OCI-LY1 (cell line): ENCODE measurements around the gene LYPD1.

Source experiments
- H2AFZ ChIP-seq: fragments of 200-600 bp; sonication (generic), shearing (Covaris generic); 2 replicates; pipeline ENCODE4 v1.6.0; 2014; ENCODE audit warnings: antibody characterized with exemption, mild to moderate bottlenecking, low read length
- H3F3A ChIP-seq: fragments of 200-600 bp; sonication (generic), shearing (Covaris generic); 2 replicates; pipeline ENCODE4 v1.6.0; 2014; ENCODE audit warnings: mild to moderate bottlenecking, antibody characterized with exemption, low read length, moderate library complexity; ENCODE audit not compliant: insufficient read depth
- H3K27ac ChIP-seq: fragments of 200-600 bp; sonication (generic); 2 replicates; pipeline ENCODE4 v1.5.1; 2014; ENCODE audit warnings: low read length, mixed run types, mild to moderate bottlenecking, low read depth; ENCODE audit not compliant: poor library complexity, severe bottlenecking
- H3K27me3 ChIP-seq: fragments of 200-600 bp; sonication (generic); 2 replicates; pipeline ENCODE4 v1.6.0; 2014; ENCODE audit warnings: antibody characterized with exemption, mild to moderate bottlenecking, low read length, moderate library complexity; ENCODE audit not compliant: insufficient read depth
- H3K36me3 ChIP-seq: fragments of 200-600 bp; sonication (generic); 2 replicates; pipeline ENCODE4 v1.6.1; 2014; ENCODE audit warnings: mild to moderate bottlenecking, antibody characterized with exemption, low read length, moderate library complexity, mixed read lengths; ENCODE audit not compliant: insufficient read depth
- H3K4me1 ChIP-seq: fragments of 200-600 bp; sonication (generic); 2 replicates; pipeline ENCODE4 v1.5.1; 2014; ENCODE audit warnings: mild to moderate bottlenecking, low read length, moderate library complexity; ENCODE audit not compliant: insufficient read depth, severe bottlenecking
- H3K4me2 ChIP-seq: fragments of 200-600 bp; sonication (generic), shearing (Covaris generic); 2 replicates; pipeline ENCODE4 v1.6.1; 2014; ENCODE audit warnings: low read length
- H3K4me3 ChIP-seq: fragments of 200-600 bp; sonication (generic); 2 replicates; pipeline ENCODE4 v1.5.1; 2014; ENCODE audit warnings: low read length, low read depth, mild to moderate bottlenecking, mixed read lengths; ENCODE audit not compliant: poor library complexity, severe bottlenecking
- H3K79me2 ChIP-seq: fragments of 200-600 bp; shearing (Covaris generic); 2 replicates; pipeline ENCODE4 v1.6.1; 2016; ENCODE audit warnings: mixed run types, low read length, mixed read lengths; ENCODE audit not compliant: insufficient read depth
- H3K9ac ChIP-seq: fragments of 200-600 bp; sonication (generic), shearing (Covaris generic); 2 replicates; pipeline ENCODE4 v1.6.1; 2014; ENCODE audit warnings: mild to moderate bottlenecking, low read length, mixed read lengths
- H3K9me2 ChIP-seq: fragments of 200-600 bp; sonication (generic), shearing (Covaris generic); 2 replicates; pipeline ENCODE4 v1.6.1; 2014; ENCODE audit warnings: low read depth, mild to moderate bottlenecking, low read length, mixed read lengths
- H3K9me3 ChIP-seq: fragments of 200-600 bp; shearing (Covaris generic); 2 replicates; pipeline ENCODE4 v1.6.1; 2014; ENCODE audit warnings: low read length, mixed read lengths
- H4K20me1 ChIP-seq: fragments of 200-600 bp; sonication (generic), shearing (Covaris generic); 2 replicates; pipeline ENCODE4 v1.6.0; 2016; ENCODE audit warnings: mild to moderate bottlenecking, low read length; ENCODE audit not compliant: insufficient read depth
- EZH2 ChIP-seq: fragments of 200-600 bp; sonication (generic), shearing (Covaris generic); IDR thresholded peaks from 2 replicates; pipeline ENCODE4 v1.8.0; 2017; ENCODE audit warnings: borderline replicate concordance, mixed run types, mild to moderate bottlenecking, antibody characterized with exemption, low read length, moderate library complexity, mixed read lengths
- TF ChIP-seq, protein P1 (sequence below): fragments of 200-600 bp; sonication (generic), shearing (Covaris generic); IDR thresholded peaks from 2 replicates; pipeline ENCODE4 v1.5.1; 2017; ENCODE audit warnings: mild to moderate bottlenecking, antibody characterized with exemption, low read length, moderate library complexity, mixed read lengths

LYPD1 gene

DNA sequence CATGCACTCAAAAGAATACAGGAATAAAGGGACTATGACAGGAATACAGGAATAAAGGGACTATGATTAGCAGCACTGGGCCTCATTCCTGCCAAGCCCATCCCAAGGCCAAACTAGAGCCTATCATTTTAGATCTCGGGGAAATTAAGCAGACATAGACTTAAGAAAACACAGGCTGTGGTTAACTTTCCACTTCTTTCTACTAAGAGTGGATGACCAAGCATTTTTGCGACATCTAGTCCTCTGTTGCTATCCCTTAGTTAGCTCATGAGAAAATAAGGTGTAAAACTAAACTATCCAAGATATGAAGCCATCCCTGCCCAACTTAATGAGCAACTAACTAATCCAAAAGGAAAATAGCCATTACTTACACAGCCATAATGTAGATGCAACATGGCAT lies 5.9 kb downstream of the LYPD1 start:
- Histone ChIP-seq H3K36me3 (no peaks in the 10 kb centered on the region), H3K27ac (no peak overlapping the region), H3K9ac (no peak overlapping the region), H3K79me2 (no peaks in the 10 kb centered on the region), H2AFZ (no peak overlapping the region), H3F3A (no peaks in the 10 kb centered on the region), H4K20me1 (no peaks in the 10 kb centered on the region), H3K4me3 (no peak overlapping the region), H3K27me3 (no peaks in the 10 kb centered on the region), H3K9me2 (no peaks in the 10 kb centered on the region), H3K4me2 (no peak overlapping the region), H3K4me1 (no peaks in the 10 kb centered on the region), H3K9me3 (no peaks in the 10 kb centered on the region)
- TF ChIP-seq, protein P1, sequence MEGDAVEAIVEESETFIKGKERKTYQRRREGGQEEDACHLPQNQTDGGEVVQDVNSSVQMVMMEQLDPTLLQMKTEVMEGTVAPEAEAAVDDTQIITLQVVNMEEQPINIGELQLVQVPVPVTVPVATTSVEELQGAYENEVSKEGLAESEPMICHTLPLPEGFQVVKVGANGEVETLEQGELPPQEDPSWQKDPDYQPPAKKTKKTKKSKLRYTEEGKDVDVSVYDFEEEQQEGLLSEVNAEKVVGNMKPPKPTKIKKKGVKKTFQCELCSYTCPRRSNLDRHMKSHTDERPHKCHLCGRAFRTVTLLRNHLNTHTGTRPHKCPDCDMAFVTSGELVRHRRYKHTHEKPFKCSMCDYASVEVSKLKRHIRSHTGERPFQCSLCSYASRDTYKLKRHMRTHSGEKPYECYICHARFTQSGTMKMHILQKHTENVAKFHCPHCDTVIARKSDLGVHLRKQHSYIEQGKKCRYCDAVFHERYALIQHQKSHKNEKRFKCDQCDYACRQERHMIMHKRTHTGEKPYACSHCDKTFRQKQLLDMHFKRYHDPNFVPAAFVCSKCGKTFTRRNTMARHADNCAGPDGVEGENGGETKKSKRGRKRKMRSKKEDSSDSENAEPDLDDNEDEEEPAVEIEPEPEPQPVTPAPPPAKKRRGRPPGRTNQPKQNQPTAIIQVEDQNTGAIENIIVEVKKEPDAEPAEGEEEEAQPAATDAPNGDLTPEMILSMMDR, result no peak
- no peak for TF ChIP-seq EZH2

DNA sequence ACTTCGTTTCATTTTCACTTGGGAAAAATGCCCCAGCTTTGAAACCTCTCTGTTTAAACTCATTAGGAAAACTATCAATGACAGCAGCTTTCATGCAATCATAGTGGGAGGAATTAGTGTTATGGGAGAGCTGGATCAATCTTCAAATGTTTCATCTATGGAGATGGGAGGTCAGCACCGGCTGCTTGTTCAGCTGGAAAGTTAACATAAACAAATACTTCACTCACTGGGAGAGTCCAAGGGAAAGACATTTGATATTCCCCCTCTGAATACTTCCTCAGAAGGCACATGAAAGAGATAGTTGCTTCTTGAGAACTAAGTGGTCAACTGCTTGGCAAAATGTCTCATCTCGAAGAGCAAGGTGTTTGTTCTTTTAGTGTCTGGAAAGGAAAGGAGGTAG lies 7.3 kb downstream of the LYPD1 start:
- Histone ChIP-seq H3K4me1 (no peaks in the 10 kb centered on the region), H2AFZ (no peak overlapping the region), H3K36me3 (no peaks in the 10 kb centered on the region), H3K4me2 (no peak overlapping the region), H3K9ac (no peak overlapping the region), H3K27ac (no peak overlapping the region), H3K79me2 (no peaks in the 10 kb centered on the region), H3F3A (no peaks in the 10 kb centered on the region), H3K9me3 (no peaks in the 10 kb centered on the region), H3K27me3 (no peaks in the 10 kb centered on the region), H4K20me1 (no peaks in the 10 kb centered on the region), H3K9me2 (no peaks in the 10 kb centered on the region), H3K4me3 (no peak overlapping the region)
- TF ChIP-seq, protein P1, result no peak
- TF ChIP-seq EZH2, result no peak

DNA sequence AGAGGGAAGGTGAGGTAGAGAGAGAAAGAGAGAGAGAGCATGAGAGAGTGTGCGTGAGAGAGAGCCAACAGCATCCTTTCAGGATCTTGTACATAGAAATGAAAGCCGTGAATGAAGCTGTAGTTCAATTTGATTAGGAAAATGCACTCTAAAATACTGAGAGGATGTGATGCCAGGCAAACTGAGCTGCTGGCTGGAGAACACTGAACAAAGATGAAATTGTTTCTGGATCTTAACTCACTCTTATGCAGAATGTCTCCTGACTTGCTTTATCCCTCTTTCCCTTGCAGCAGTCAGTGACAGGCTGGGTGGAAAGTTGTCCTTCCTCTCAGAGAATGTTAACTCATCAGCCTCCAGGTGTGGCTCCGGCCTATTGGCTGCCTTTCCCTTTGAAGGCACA lies 10.7 kb downstream of the LYPD1 start:
- Histone ChIP-seq H4K20me1 (no peaks in the 10 kb centered on the region), H3K36me3 (no peaks in the 10 kb centered on the region), H3F3A (no peaks in the 10 kb centered on the region), H3K9me3 (no peaks in the 10 kb centered on the region), H2AFZ (no peak overlapping the region), H3K79me2 (no peaks in the 10 kb centered on the region), H3K4me3 (no peak overlapping the region), H3K4me1 (no peaks in the 10 kb centered on the region), H3K4me2 (no peak overlapping the region), H3K9ac (no peak overlapping the region), H3K27ac (no peak overlapping the region), H3K9me2 (no peaks in the 10 kb centered on the region), H3K27me3 (no peaks in the 10 kb centered on the region)
- TF ChIP-seq, protein P1, result no peak
- no peak for TF ChIP-seq EZH2
